Measurements from ENCODE around the gene IL17D. TPM values are rescaled to one million over a fixed set of nuclear protein-coding genes. Genes with fewer than 3 reads are reported as not detected.

The IL17D gene
- total RNA-seq, 4 donors from 2014 or later: 1.1 to 1.4 TPM; not detected in 2

GRCh38 chr13:20704459-20705069 is 1.1 kb downstream of the IL17D start:
- no peaks in the 10 kb centered on the region for H3K9me3 ChIP-seq
- H3K36me3 ChIP-seq: no peaks in the 10 kb centered on the region
- WGBS, 2 donors (ENCODE audit: low coverage in 1 of 2): 43 to 75% methylated on average over 3 to 14 of the region's 20 CpGs
- peaks cover 0 to 16% (median 12%) of the 10 kb centered on the region in 4 donors for H3K4me1 ChIP-seq
- in situ Hi-C loops (cut with MboI; ENCODE audit: low pct_ligation_motif_present in 1 of 4, low pct_unique_long_range_greater_than_20kb in 1 of 4, low sequenced_read_pairs in 3 of 4): loop anchor here in 3 of 4 donors (10.0 to 25.0 kb wide), 5 partner anchors 108 to 383 kb away; partner anchors contain the start of gene XPO4 (in 2 of the 3)
- no peak for DNase-seq
- peak overlapping the region in 3 of 4 donors; percentile 40 to 66 (median 45) for H3K4me3 ChIP-seq
- no peak for TF ChIP-seq POLR2AphosphoS5 (IDR thresholded peaks at IDR 0.05)
- TF ChIP-seq EP300 (IDR thresholded peaks at IDR 0.05; ENCODE audit: low read depth): no peak
- TF ChIP-seq CTCF (IDR thresholded peaks at IDR 0.05): no peak
- no peak for TF ChIP-seq POLR2A (IDR thresholded peaks at IDR 0.05)
- H3K27me3 ChIP-seq: peaks cover 25% of the 10 kb centered on the region
- intact Hi-C loops (cut with DNase I; ENCODE audit: low total_unique reads): no loop called here
- H3K27ac ChIP-seq: peak overlapping the region; percentile 2 to 55 (median 40)

- WGBS, 2 donors (ENCODE audit: low coverage in 1 of 2): 96% methylated on average over 4 of the region's 5 CpGs; no CpG with 5 or more reads in 1 of the 2 donors
These were observed 3.2 kb downstream of the IL17D start for GRCh38 chr13:20706661-20707060.

GRCh38 chr13:20708216-20708615 is 4.7 kb downstream of the IL17D start:
- WGBS, 2 donors (ENCODE audit: low coverage in 1 of 2): 76% methylated on average over 2 of the region's 2 CpGs; no CpG with 5 or more reads in 1 of the 2 donors
- H3K4me1 ChIP-seq: peaks cover 0 to 13% (median 12%) of the 10 kb centered on the region in 4 donors
- H3K36me3 ChIP-seq: no peaks in the 10 kb centered on the region
- no peak overlapping the region for H3K27ac ChIP-seq
- intact Hi-C loops (cut with DNase I; ENCODE audit: low total_unique reads) (no loop called here), in situ Hi-C loops (cut with MboI; ENCODE audit: low pct_ligation_motif_present in 1 of 4, low pct_unique_long_range_greater_than_20kb in 1 of 4, low sequenced_read_pairs in 3 of 4) (loop anchor here in 3 of 4 donors (10.0 to 25.0 kb wide), 5 partner anchors 104 to 379 kb away; partner anchors contain the start of gene XPO4 (in 2 of the 3))
- no peak overlapping the region for H3K4me3 ChIP-seq
- no peak for TF ChIP-seq POLR2AphosphoS5 (IDR thresholded peaks at IDR 0.05)
- TF ChIP-seq POLR2A (IDR thresholded peaks at IDR 0.05): no peak
- TF ChIP-seq CTCF (IDR thresholded peaks at IDR 0.05): no peak
- TF ChIP-seq EP300 (IDR thresholded peaks at IDR 0.05; ENCODE audit: low read depth): no peak
- peaks cover under 1% of the 10 kb centered on the region for H3K27me3 ChIP-seq
- no peaks in the 10 kb centered on the region for H3K9me3 ChIP-seq
- no peak for DNase-seq

More at GRCh38 chr13:20706661-20707060, 3.2 kb downstream of the IL17D start:
- TF ChIP-seq POLR2AphosphoS5 (IDR thresholded peaks at IDR 0.05): no peak
- no peak for TF ChIP-seq POLR2A (IDR thresholded peaks at IDR 0.05)
- no peak for TF ChIP-seq EP300 (IDR thresholded peaks at IDR 0.05; ENCODE audit: low read depth)
- TF ChIP-seq CTCF (IDR thresholded peaks at IDR 0.05): no peak
- Histone ChIP-seq H3K27me3 (peaks cover 5% of the 10 kb centered on the region), H3K4me1 (peaks cover 0 to 16% (median 12%) of the 10 kb centered on the region in 4 donors), H3K27ac (no peak overlapping the region), H3K9me3 (no peaks in the 10 kb centered on the region), H3K4me3 (no peak overlapping the region), H3K36me3 (no peaks in the 10 kb centered on the region)
- no peak for DNase-seq
- intact Hi-C loops (cut with DNase I; ENCODE audit: low total_unique reads): no loop called here
- in situ Hi-C loops (cut with MboI; ENCODE audit: low pct_ligation_motif_present in 1 of 4, low pct_unique_long_range_greater_than_20kb in 1 of 4, low sequenced_read_pairs in 3 of 4): loop anchor here in 3 of 4 donors (10.0 to 25.0 kb wide), 5 partner anchors 106 to 381 kb away; partner anchors contain the start of gene XPO4 (in 2 of the 3)

GRCh38 chr13:20709369-20709768 is 5.9 kb downstream of the IL17D start:
- Histone ChIP-seq H3K4me1 (peaks cover 0 to 14% (median 13%) of the 10 kb centered on the region in 4 donors), H3K9me3 (no peaks in the 10 kb centered on the region), H3K36me3 (no peaks in the 10 kb centered on the region), H3K4me3 (no peak overlapping the region), H3K27me3 (peaks cover 5% of the 10 kb centered on the region), H3K27ac (no peak overlapping the region)
- in situ Hi-C loops (cut with MboI; ENCODE audit: low pct_ligation_motif_present in 1 of 4, low pct_unique_long_range_greater_than_20kb in 1 of 4, low sequenced_read_pairs in 3 of 4) (loop anchor here in 3 of 4 donors (10.0 to 25.0 kb wide), 5 partner anchors 103 to 378 kb away; partner anchors contain the start of gene XPO4 (in 2 of the 3)), intact Hi-C loops (cut with DNase I; ENCODE audit: low total_unique reads) (no loop called here)
- no peak for DNase-seq
- 89 to 96% methylated on average over 8 of the region's 8 CpGs for WGBS, 2 donors (ENCODE audit: low coverage in 1 of 2)
- no peak for TF ChIP-seq CTCF (IDR thresholded peaks at IDR 0.05)
- TF ChIP-seq EP300 (IDR thresholded peaks at IDR 0.05; ENCODE audit: low read depth): no peak
- no peak for TF ChIP-seq POLR2A (IDR thresholded peaks at IDR 0.05)
- no peak for TF ChIP-seq POLR2AphosphoS5 (IDR thresholded peaks at IDR 0.05)

Measured in transverse colon (tissue), 4 donors.